Esophagus muscularis mucosa (tissue), 4 donors: ENCODE measurements around the gene TALDO1.

Experiments
- EP300 ChIP-seq: sonication (generic); formaldehyde crosslinking; IDR thresholded peaks from one replicate; pipeline ENCODE4 v1.6.1; 2017; ENCODE audit warnings: antibody characterized with exemption
- POLR2A ChIP-seq: fragments of 450-650 bp; IDR thresholded peaks from one replicate; pipeline ENCODE4 v1.6.1; 2017; ENCODE audit warnings: antibody characterized with exemption, moderate library complexity, mild to moderate bottlenecking, low read depth
- POLR2AphosphoS5 ChIP-seq, 2 donors: sonication (generic); formaldehyde crosslinking; IDR thresholded peaks; one replicate each; pipeline ENCODE4 v1.6.1; 2017; ENCODE audit warnings: antibody characterized with exemption in 2 of 2
- TF ChIP-seq, protein P1 (sequence below), 3 experiments: fragments of 200-600 bp in 2 of 3; fragments of 450-650 bp in 1 of 3; sonication (generic) in 2 of 3; IDR thresholded peaks; one replicate each; pipeline ENCODE4 v1.5.1; 2017 to 2019; ENCODE audit warnings: antibody characterized with exemption in 3 of 3, mild to moderate bottlenecking in 2 of 3, moderate library complexity in 1 of 3

GRCh38 chr11:795634-796564, 48.6 kb downstream of the TALDO1 start:
- TF ChIP-seq, protein P1, sequence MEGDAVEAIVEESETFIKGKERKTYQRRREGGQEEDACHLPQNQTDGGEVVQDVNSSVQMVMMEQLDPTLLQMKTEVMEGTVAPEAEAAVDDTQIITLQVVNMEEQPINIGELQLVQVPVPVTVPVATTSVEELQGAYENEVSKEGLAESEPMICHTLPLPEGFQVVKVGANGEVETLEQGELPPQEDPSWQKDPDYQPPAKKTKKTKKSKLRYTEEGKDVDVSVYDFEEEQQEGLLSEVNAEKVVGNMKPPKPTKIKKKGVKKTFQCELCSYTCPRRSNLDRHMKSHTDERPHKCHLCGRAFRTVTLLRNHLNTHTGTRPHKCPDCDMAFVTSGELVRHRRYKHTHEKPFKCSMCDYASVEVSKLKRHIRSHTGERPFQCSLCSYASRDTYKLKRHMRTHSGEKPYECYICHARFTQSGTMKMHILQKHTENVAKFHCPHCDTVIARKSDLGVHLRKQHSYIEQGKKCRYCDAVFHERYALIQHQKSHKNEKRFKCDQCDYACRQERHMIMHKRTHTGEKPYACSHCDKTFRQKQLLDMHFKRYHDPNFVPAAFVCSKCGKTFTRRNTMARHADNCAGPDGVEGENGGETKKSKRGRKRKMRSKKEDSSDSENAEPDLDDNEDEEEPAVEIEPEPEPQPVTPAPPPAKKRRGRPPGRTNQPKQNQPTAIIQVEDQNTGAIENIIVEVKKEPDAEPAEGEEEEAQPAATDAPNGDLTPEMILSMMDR (IDR thresholded peaks at IDR 0.05) = no peak
- TF ChIP-seq POLR2AphosphoS5 (IDR thresholded peaks at IDR 0.05) = peak; percentile 30 to 73
- no peak for TF ChIP-seq POLR2A
- TF ChIP-seq EP300 = no peak
